Prostate gland (tissue), 2 donors: Measurements from ENCODE around the gene LRRC23.

Experiments
- POLR2A ChIP-seq: fragments of 450-650 bp; IDR thresholded peaks from one replicate; pipeline ENCODE4 v1.6.1; 2016; ENCODE audit warnings: antibody characterized with exemption, mild to moderate bottlenecking
- POLR2AphosphoS5 ChIP-seq: sonication (generic); formaldehyde crosslinking; IDR thresholded peaks from one replicate; pipeline ENCODE4 v1.6.1; 2017; ENCODE audit warnings: antibody characterized with exemption
- TF ChIP-seq, protein P1 (sequence below), 4 experiments: fragments of 200-600 bp in 2 of 4; fragments of 450-650 bp in 2 of 4; sonication (generic) in 2 of 4; IDR thresholded peaks; 1 replicate in 3 of 4; 2 replicates in 1 of 4; pipeline ENCODE4 v1.5.1; 2016 to 2019; ENCODE audit warnings: antibody characterized with exemption in 4 of 4, mild to moderate bottlenecking in 2 of 4, moderate library complexity in 2 of 4

DNA sequence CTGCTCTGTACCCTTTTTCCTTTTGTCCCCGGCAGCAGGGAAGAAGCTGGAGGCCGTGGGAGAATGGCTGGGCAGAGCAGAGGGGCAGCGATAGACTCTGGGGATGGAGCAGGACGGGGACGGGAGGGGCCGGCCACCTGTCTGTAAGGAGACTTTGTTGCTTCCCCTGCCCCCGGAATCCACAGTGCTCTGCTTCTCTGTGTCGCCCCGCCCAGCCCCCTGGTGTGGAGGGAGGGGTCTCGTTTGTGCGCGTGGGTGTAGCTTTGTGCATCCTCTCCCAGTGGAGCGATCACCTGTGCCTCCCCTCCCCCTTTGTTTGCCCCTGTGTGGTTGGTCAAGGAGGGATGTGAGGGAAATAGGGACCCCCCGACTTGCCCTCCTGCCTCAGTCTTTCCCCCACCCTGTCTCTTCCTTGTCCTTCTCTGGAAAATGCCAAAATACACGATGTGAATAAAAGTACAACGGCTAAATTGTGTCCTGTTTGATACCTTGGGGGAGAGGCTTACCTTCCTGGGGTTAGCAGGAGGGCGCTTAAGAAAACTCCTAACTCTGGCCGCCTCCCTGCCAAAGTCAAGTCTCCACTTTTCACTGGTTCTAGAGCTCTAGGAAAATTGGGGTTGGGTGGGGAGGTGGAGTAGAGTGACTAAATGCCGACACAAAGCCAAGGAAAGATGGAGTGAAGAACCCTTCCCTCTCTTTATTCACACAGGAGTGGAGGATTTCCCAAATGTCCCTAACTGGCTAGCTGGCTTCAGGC is 38.3 kb upstream of the LRRC23 start:
- TF ChIP-seq, protein P1, sequence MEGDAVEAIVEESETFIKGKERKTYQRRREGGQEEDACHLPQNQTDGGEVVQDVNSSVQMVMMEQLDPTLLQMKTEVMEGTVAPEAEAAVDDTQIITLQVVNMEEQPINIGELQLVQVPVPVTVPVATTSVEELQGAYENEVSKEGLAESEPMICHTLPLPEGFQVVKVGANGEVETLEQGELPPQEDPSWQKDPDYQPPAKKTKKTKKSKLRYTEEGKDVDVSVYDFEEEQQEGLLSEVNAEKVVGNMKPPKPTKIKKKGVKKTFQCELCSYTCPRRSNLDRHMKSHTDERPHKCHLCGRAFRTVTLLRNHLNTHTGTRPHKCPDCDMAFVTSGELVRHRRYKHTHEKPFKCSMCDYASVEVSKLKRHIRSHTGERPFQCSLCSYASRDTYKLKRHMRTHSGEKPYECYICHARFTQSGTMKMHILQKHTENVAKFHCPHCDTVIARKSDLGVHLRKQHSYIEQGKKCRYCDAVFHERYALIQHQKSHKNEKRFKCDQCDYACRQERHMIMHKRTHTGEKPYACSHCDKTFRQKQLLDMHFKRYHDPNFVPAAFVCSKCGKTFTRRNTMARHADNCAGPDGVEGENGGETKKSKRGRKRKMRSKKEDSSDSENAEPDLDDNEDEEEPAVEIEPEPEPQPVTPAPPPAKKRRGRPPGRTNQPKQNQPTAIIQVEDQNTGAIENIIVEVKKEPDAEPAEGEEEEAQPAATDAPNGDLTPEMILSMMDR (IDR thresholded peaks at IDR 0.05): no peak
- TF ChIP-seq POLR2AphosphoS5 (no peak), POLR2A (no peak)
